SK-N-SH (cell line): ENCODE data around the gene ZFP92. TPM values are rescaled to one million over a fixed set of nuclear protein-coding genes. Genes with fewer than 3 reads are reported as not detected.

Experiments
- CTCF ChIA-PET: fragments of 300-600, 350-600 bp; formaldehyde crosslinking; extraction: SDS; loops from one replicate; lab custom pipeline; 2021; lab: Yijun Ruan, JAX
- POLR2A ChIA-PET: fragments of 350-600 bp; sonication (Branson Sonifier 250); formaldehyde crosslinking; extraction: SDS; loops from one replicate; lab custom pipeline; 2020; ENCODE audit warnings: antibody characterized with exemption, inconsistent platforms; lab: Yijun Ruan, JAX
- DNase-seq: peaks from one replicate; pipeline ENCODE4 v3.0.0; 2012
- H2AFZ ChIP-seq: fragments of 200-600 bp; sonication (generic); 2 replicates; pipeline ENCODE4 v1.8.1; 2016; ENCODE audit warnings: antibody characterized with exemption, mild to moderate bottlenecking, low read depth
- H3F3A ChIP-seq: fragments of 200-600 bp; sonication (generic); replicated peaks from 2 replicates; pipeline ENCODE3; 2016; ENCODE audit warnings: antibody characterized with exemption, mild to moderate bottlenecking; ENCODE audit not compliant: insufficient read depth
- H3K27ac ChIP-seq, 2 experiments: fragments of 200-500 bp in 1 of 2; fragments of 200-600 bp in 1 of 2; sonication (Bioruptor generic) in 1 of 2; sonication (generic), shearing (Covaris generic) in 1 of 2; 2 replicates each; pipeline versions ENCODE4 v1.5.1 to v1.6.1; 2014 to 2016; ENCODE audit warnings: low read depth in 2 of 2, inconsistent platforms in 1 of 2, low read length in 1 of 2, mild to moderate bottlenecking in 1 of 2, mixed read lengths in 1 of 2
- H3K27me3 ChIP-seq: fragments of 200-600 bp; sonication (generic), shearing (Covaris generic); 2 replicates; pipeline ENCODE4 v1.6.1; 2016; ENCODE audit warnings: mixed run types; ENCODE audit not compliant: insufficient read depth
- H3K36me3 ChIP-seq, 2 experiments: fragments of 200-500 bp in 1 of 2; fragments of 200-600 bp in 1 of 2; sonication (Bioruptor generic) in 1 of 2; sonication (generic) in 1 of 2; replicated peaks in 1 of 2; 2 replicates each; pipeline versions ENCODE3 to v1.5.1; 2014 to 2016; ENCODE audit warnings: low read length in 1 of 2, mild to moderate bottlenecking in 1 of 2; ENCODE audit not compliant: insufficient read depth in 2 of 2, control insufficient read depth in 1 of 2
- H3K4me1 ChIP-seq, 2 experiments: fragments of 200-500 bp in 1 of 2; fragments of 200-600 bp in 1 of 2; sonication (Bioruptor generic) in 1 of 2; sonication (generic), shearing (Covaris generic) in 1 of 2; 2 replicates each; pipeline versions ENCODE4 v1.5.1 to v1.6.1; 2014 to 2016; ENCODE audit warnings: low read depth in 1 of 2, low read length in 1 of 2, mixed run types in 1 of 2; ENCODE audit not compliant: insufficient read depth in 2 of 2, control insufficient read depth in 1 of 2
- H3K4me2 ChIP-seq: fragments of 200-600 bp; sonication (generic), shearing (Covaris generic); 2 replicates; pipeline ENCODE4 v1.6.1; 2017; ENCODE audit warnings: mixed run types
- H3K4me3 ChIP-seq, 2 experiments: fragments of 200-500 bp in 1 of 2; fragments of 200-600 bp in 1 of 2; sonication (Bioruptor generic) in 1 of 2; sonication (generic), shearing (Covaris generic) in 1 of 2; 2 replicates each; pipeline versions ENCODE4 v1.5.1 to v1.8.1; 2014 to 2016; ENCODE audit warnings: low read depth in 2 of 2, inconsistent platforms in 1 of 2, low read length in 1 of 2, mild to moderate bottlenecking in 1 of 2, mixed read lengths in 1 of 2, moderate library complexity in 1 of 2
- H3K79me2 ChIP-seq: fragments of 200-600 bp; sonication (generic); 2 replicates; pipeline ENCODE4 v1.8.1; 2017; ENCODE audit warnings: mild to moderate bottlenecking; ENCODE audit not compliant: insufficient read depth
- H3K9ac ChIP-seq: fragments of 200-600 bp; sonication (generic); 2 replicates; pipeline ENCODE4 v1.6.1; 2017; ENCODE audit warnings: mixed run types
- H3K9me2 ChIP-seq: fragments of 200-600 bp; sonication (generic); 2 replicates; pipeline ENCODE4 v1.6.1; 2017; ENCODE audit warnings: mixed run types
- H3K9me3 ChIP-seq: fragments of 200-600 bp; sonication (generic); 2 replicates; pipeline ENCODE4 v1.6.1; 2017; ENCODE audit warnings: mixed run types, mild to moderate bottlenecking, moderate library complexity
- H4K20me1 ChIP-seq: fragments of 200-600 bp; sonication (generic); 2 replicates; pipeline ENCODE4 v1.6.1; 2017; ENCODE audit warnings: mild to moderate bottlenecking, mixed run types; ENCODE audit not compliant: insufficient read depth
- CTCF ChIP-seq: fragments of 200-600 bp; sonication (generic); IDR thresholded peaks from 2 replicates; pipeline ENCODE4 v1.6.1; 2017; ENCODE audit warnings: antibody characterized with exemption, mild to moderate bottlenecking, moderate library complexity
- IRF3 ChIP-seq: fragments of 150-350 bp; IDR thresholded peaks from 2 replicates; pipeline ENCODE4 v1.6.1; 2016; ENCODE audit warnings: mild to moderate bottlenecking, low read depth, low read length
- MXI1 ChIP-seq: IDR thresholded peaks from 2 replicates; pipeline ENCODE4 v1.6.1; 2012; ENCODE audit warnings: mild to moderate bottlenecking, low read depth, low read length, improper control_type of control experiment
- PBX3 ChIP-seq: IDR thresholded peaks from 2 replicates; pipeline ENCODE4; 2012
- RCOR1 ChIP-seq: fragments of 150-350 bp; IDR thresholded peaks from 2 replicates; pipeline ENCODE4 v1.6.1; 2017; ENCODE audit warnings: antibody characterized with exemption, low read length
- RXRA ChIP-seq: IDR thresholded peaks from 2 replicates; pipeline ENCODE4 v1.4.0; 2012; ENCODE audit warnings: low read depth, mild to moderate bottlenecking, borderline replicate concordance
- SIN3A ChIP-seq: IDR thresholded peaks from 2 replicates; pipeline ENCODE4 v1.6.1; 2012; ENCODE audit warnings: low read depth, mild to moderate bottlenecking, low read length, moderate library complexity, borderline replicate concordance
- SMC3 ChIP-seq: IDR thresholded peaks from 2 replicates; pipeline ENCODE4 v1.6.1; 2012; ENCODE audit warnings: low read depth, low read length, improper control_type of control experiment
- TAF1 ChIP-seq: IDR thresholded peaks from 2 replicates; pipeline ENCODE4 v1.6.1; 2012; ENCODE audit warnings: low read depth, mild to moderate bottlenecking, low read length, moderate library complexity, borderline replicate concordance
- YY1 ChIP-seq: IDR thresholded peaks from 2 replicates; pipeline ENCODE4 v1.4.0; 2012; ENCODE audit warnings: low read depth, mild to moderate bottlenecking
- ZBTB33 ChIP-seq: IDR thresholded peaks from 2 replicates; pipeline ENCODE4 v1.4.0; 2012; ENCODE audit warnings: low read depth, borderline replicate concordance
- WGBS: methylation state at CpG from one replicate; pipeline ENCODE4 v1.1.6; 2017; ENCODE audit warnings: low lambda C conversion rate; 5-methylcytosine and 5-hydroxymethylcytosine counted together
- polyA plus RNA-seq, 3 experiments: library from polyadenylated mRNA; depleted of rRNA; stranded (reverse); fragments of >200 nt; gene quantifications; 2 replicates each; pipeline ENCODE4 v1.2.3, GENCODE V29; 2012

Gene ZFP92
- polyA plus RNA-seq, 1 of the 3 experiments (the other 2 are of a cell fraction): 0.28 TPM

- no peak for DNase-seq
- H3K9me3 ChIP-seq: no peaks in the 10 kb centered on the region
- CTCF ChIA-PET: interaction anchor here (1.0 kb wide), 1 partner anchor 387 kb away, joined by 3 read pairs; no protein-coding TSS in a partner anchor
- H3K9ac ChIP-seq: no peak overlapping the region
- H3K4me1 ChIP-seq: no peaks in the 10 kb centered on the region
- no peaks in the 10 kb centered on the region for H3K9me2 ChIP-seq
- no peak overlapping the region for H2AFZ ChIP-seq
- TF ChIP-seq TAF1 (no peak), SMC3 (no peak), CTCF (no peak), SIN3A (no peak), RCOR1 (no peak), PBX3 (no peak), ZBTB33 (no peak), IRF3 (no peak), MXI1 (no peak), RXRA (no peak), YY1 (no peak)
- WGBS: 59% methylated on average over 4 of the region's 4 CpGs
- no peak overlapping the region for H3K4me3 ChIP-seq
- H3K27me3 ChIP-seq: peaks cover 34% of the 10 kb centered on the region
- H3K4me2 ChIP-seq: no peak overlapping the region
- POLR2A ChIA-PET: no interaction called here
- no peaks in the 10 kb centered on the region for H3K36me3 ChIP-seq
- no peaks in the 10 kb centered on the region for H3K79me2 ChIP-seq
- no peak overlapping the region for H3K27ac ChIP-seq
- no peaks in the 10 kb centered on the region for H3F3A ChIP-seq
- no peaks in the 10 kb centered on the region for H4K20me1 ChIP-seq
These were observed 28.7 kb downstream of the ZFP92 start for GRCh38 chrX:153439977-153440376.
